Activated naive CD4-positive, alpha-beta T cell treated with anti-CD3 and anti-CD28 coated beads for 36 hours (primary cell): ENCODE measurements around the gene RNF220. TPM values are rescaled to one million over a fixed set of nuclear protein-coding genes. Genes with fewer than 3 reads are reported as not detected.

Source experiments
- CTCF ChIA-PET: fragments of 350-600 bp; sonication (Branson Sonifier 250); formaldehyde crosslinking; loops from one replicate; lab custom pipeline; 2021; ENCODE audit warnings: antibody characterized with exemption; lab: Charles Lee
- DNase-seq: peaks from one replicate; pipeline ENCODE4 v3.0.0-alpha.2; 2020
- H3K27ac Mint-ChIP-seq: one replicate; pipeline ENCODE4 v1.8.0; 2021; ENCODE audit warnings: mild to moderate bottlenecking, mixed read lengths
- H3K27me3 Mint-ChIP-seq: one replicate; pipeline ENCODE4 v1.8.0; 2021; ENCODE audit warnings: low read depth, mixed read lengths
- H3K36me3 Mint-ChIP-seq: one replicate; pipeline ENCODE4 v1.8.0; 2021; ENCODE audit warnings: low read depth, mixed read lengths
- H3K4me1 Mint-ChIP-seq: one replicate; pipeline ENCODE4 v1.8.0; 2021; ENCODE audit warnings: low read depth, mixed read lengths
- H3K4me3 Mint-ChIP-seq: one replicate; pipeline ENCODE4 v1.8.0; 2021; ENCODE audit warnings: mild to moderate bottlenecking, moderate library complexity, mixed read lengths
- H3K9me3 Mint-ChIP-seq: one replicate; pipeline ENCODE4 v1.8.0; 2021; ENCODE audit warnings: mixed read lengths
- intact Hi-C: fragments of 100-400 bp; cut with micrococcal nuclease; formaldehyde crosslinking; loops from one replicate; pipeline ENCODE4 v1.15.1; 2023
- total RNA-seq, 2 experiments: library from RNA; stranded (reverse); gene quantifications; one replicate each; pipeline ENCODE4 v1.2.3, GENCODE V29; 2021

The RNF220 gene
- total RNA-seq, 2 experiments from 2014 or later: 71.6 to 81.6 TPM

- Mint-ChIP-seq H3K36me3 (no peaks in the 10 kb centered on the region), H3K27ac (no peak overlapping the region), H3K27me3 (peaks cover 2% of the 10 kb centered on the region), H3K9me3 (no peaks in the 10 kb centered on the region), H3K4me1 (no peaks in the 10 kb centered on the region), H3K4me3 (no peak overlapping the region)
- no peak for DNase-seq
- intact Hi-C loops: loop anchor here (10.0 kb wide), 2 partner anchors 193 to 493 kb away; partner anchors contain the start of gene RNF220
- CTCF ChIA-PET: interaction anchor here (1.1 kb wide), 1 partner anchor 25 kb away, joined by 5 read pairs; no protein-coding TSS in a partner anchor
Measured at GRCh38 chr1:44598167-44598566, 193.1 kb downstream of the RNF220 start.

- H3K36me3 Mint-ChIP-seq: no peaks in the 10 kb centered on the region
- no peak overlapping the region for H3K27ac Mint-ChIP-seq
- H3K9me3 Mint-ChIP-seq: no peaks in the 10 kb centered on the region
- intact Hi-C loops: no loop called here
- H3K4me1 Mint-ChIP-seq: no peaks in the 10 kb centered on the region
- CTCF ChIA-PET: interaction anchor here (1.6 kb wide), 1 partner anchor 8 kb away, joined by 4 read pairs; no protein-coding TSS in a partner anchor
- DNase-seq: no peak
- H3K4me3 Mint-ChIP-seq: no peak overlapping the region
- H3K27me3 Mint-ChIP-seq: no peaks in the 10 kb centered on the region
Measured at GRCh38 chr1:44602634-44603628, 197.9 kb downstream of the RNF220 start.

- intact Hi-C loops: no loop called here
- Mint-ChIP-seq H3K4me3 (no peak overlapping the region), H3K27me3 (no peaks in the 10 kb centered on the region), H3K27ac (no peak overlapping the region), H3K4me1 (no peaks in the 10 kb centered on the region), H3K9me3 (no peaks in the 10 kb centered on the region), H3K36me3 (no peaks in the 10 kb centered on the region)
- CTCF ChIA-PET: interaction anchor here (1.6 kb wide), 1 partner anchor 9 kb away, joined by 4 read pairs; no protein-coding TSS in a partner anchor
- DNase-seq: no peak
Measured at GRCh38 chr1:44603718-44604117, 198.7 kb downstream of the RNF220 start.

GRCh38 chr1:44604157-44604955 is 199.3 kb downstream of the RNF220 start:
- Mint-ChIP-seq H3K27me3 (no peaks in the 10 kb centered on the region), H3K27ac (no peak overlapping the region), H3K4me3 (no peak overlapping the region), H3K9me3 (no peaks in the 10 kb centered on the region), H3K4me1 (no peaks in the 10 kb centered on the region), H3K36me3 (no peaks in the 10 kb centered on the region)
- no peak for DNase-seq
- intact Hi-C loops: no loop called here
- CTCF ChIA-PET: interaction anchor here (1.6 kb wide), 1 partner anchor 10 kb away, joined by 4 read pairs; no protein-coding TSS in a partner anchor

GRCh38 chr1:44605914-44606615 is 201.0 kb downstream of the RNF220 start:
- Mint-ChIP-seq H3K27me3 (no peaks in the 10 kb centered on the region), H3K36me3 (no peaks in the 10 kb centered on the region), H3K4me3 (no peak overlapping the region), H3K4me1 (no peaks in the 10 kb centered on the region), H3K9me3 (no peaks in the 10 kb centered on the region), H3K27ac (no peak overlapping the region)
- CTCF ChIA-PET: interaction anchor here (0.9 kb wide), 1 partner anchor 46 kb away, joined by 3 read pairs; no protein-coding TSS in a partner anchor
- intact Hi-C loops: no loop called here
- no peak for DNase-seq

GRCh38 chr1:44606701-44607281 is 201.7 kb downstream of the RNF220 start:
- DNase-seq: no peak
- CTCF ChIA-PET: interaction anchor here (0.9 to 2.3 kb wide), 2 partner anchors 11 to 45 kb away, joined by 3 to 8 read pairs; no protein-coding TSS in a partner anchor
- intact Hi-C loops: no loop called here
- Mint-ChIP-seq H3K36me3 (no peaks in the 10 kb centered on the region), H3K4me1 (no peaks in the 10 kb centered on the region), H3K27me3 (no peaks in the 10 kb centered on the region), H3K9me3 (no peaks in the 10 kb centered on the region), H3K27ac (no peak overlapping the region), H3K4me3 (no peak overlapping the region)

- H3K4me1 Mint-ChIP-seq: no peaks in the 10 kb centered on the region
- intact Hi-C loops: no loop called here
- CTCF ChIA-PET: interaction anchor here (0.6 to 2.3 kb wide), 10 partner anchors 12 to 453 kb away, joined by 3 to 12 read pairs (median 4); no protein-coding TSS in a partner anchor
Measured at GRCh38 chr1:44608141-44608540, 203.1 kb downstream of the RNF220 start.

GRCh38 chr1:44609412-44609767 is 204.3 kb downstream of the RNF220 start:
- CTCF ChIA-PET: interaction anchor here (1.0 to 3.3 kb wide), 4 partner anchors 21 to 253 kb away, joined by 3 to 31 read pairs (median 4); no protein-coding TSS in a partner anchor
- no peak overlapping the region for H3K4me3 Mint-ChIP-seq
- H3K4me1 Mint-ChIP-seq: no peaks in the 10 kb centered on the region
- no peaks in the 10 kb centered on the region for H3K27me3 Mint-ChIP-seq
- no peak overlapping the region for H3K27ac Mint-ChIP-seq
- H3K9me3 Mint-ChIP-seq: no peaks in the 10 kb centered on the region
- no peaks in the 10 kb centered on the region for H3K36me3 Mint-ChIP-seq
- peak; percentile 40 for DNase-seq
- intact Hi-C loops: loop anchor here (1.0 kb wide), 1 partner anchor 44 kb away; no protein-coding TSS in a partner anchor

More at GRCh38 chr1:44608141-44608540, 203.1 kb downstream of the RNF220 start:
- Mint-ChIP-seq H3K9me3 (no peaks in the 10 kb centered on the region), H3K27me3 (no peaks in the 10 kb centered on the region), H3K36me3 (no peaks in the 10 kb centered on the region), H3K27ac (no peak overlapping the region), H3K4me3 (no peak overlapping the region)
- peak; percentile 14 for DNase-seq

GRCh38 chr1:44609768-44610526 is 204.9 kb downstream of the RNF220 start:
- no peak for DNase-seq
- no peak overlapping the region for H3K4me3 Mint-ChIP-seq

GRCh38 chr1:44610527-44611148 is 205.6 kb downstream of the RNF220 start:
- CTCF ChIA-PET: interaction anchor here (1.0 to 3.3 kb wide), 2 partner anchors 36 to 42 kb away, joined by 3 to 31 read pairs; no protein-coding TSS in a partner anchor
- no peak for DNase-seq
- H3K27ac Mint-ChIP-seq: no peak overlapping the region
- no peaks in the 10 kb centered on the region for H3K36me3 Mint-ChIP-seq
- H3K4me3 Mint-ChIP-seq: no peak overlapping the region
- no peaks in the 10 kb centered on the region for H3K27me3 Mint-ChIP-seq
- H3K4me1 Mint-ChIP-seq: no peaks in the 10 kb centered on the region
- H3K9me3 Mint-ChIP-seq: no peaks in the 10 kb centered on the region
- intact Hi-C loops: no loop called here

More at GRCh38 chr1:44609768-44610526, 204.9 kb downstream of the RNF220 start:
- Mint-ChIP-seq H3K4me1 (no peaks in the 10 kb centered on the region), H3K36me3 (no peaks in the 10 kb centered on the region), H3K27ac (no peak overlapping the region), H3K9me3 (no peaks in the 10 kb centered on the region), H3K27me3 (no peaks in the 10 kb centered on the region)
- intact Hi-C loops: loop anchor here (1.0 kb wide), 1 partner anchor 43 kb away; no protein-coding TSS in a partner anchor
- CTCF ChIA-PET: interaction anchor here (0.5 to 3.3 kb wide), 3 partner anchors 21 to 121 kb away, joined by 3 to 31 read pairs (median 5); no protein-coding TSS in a partner anchor
